ENCODE results near the gene SEC14L5.

DNA sequence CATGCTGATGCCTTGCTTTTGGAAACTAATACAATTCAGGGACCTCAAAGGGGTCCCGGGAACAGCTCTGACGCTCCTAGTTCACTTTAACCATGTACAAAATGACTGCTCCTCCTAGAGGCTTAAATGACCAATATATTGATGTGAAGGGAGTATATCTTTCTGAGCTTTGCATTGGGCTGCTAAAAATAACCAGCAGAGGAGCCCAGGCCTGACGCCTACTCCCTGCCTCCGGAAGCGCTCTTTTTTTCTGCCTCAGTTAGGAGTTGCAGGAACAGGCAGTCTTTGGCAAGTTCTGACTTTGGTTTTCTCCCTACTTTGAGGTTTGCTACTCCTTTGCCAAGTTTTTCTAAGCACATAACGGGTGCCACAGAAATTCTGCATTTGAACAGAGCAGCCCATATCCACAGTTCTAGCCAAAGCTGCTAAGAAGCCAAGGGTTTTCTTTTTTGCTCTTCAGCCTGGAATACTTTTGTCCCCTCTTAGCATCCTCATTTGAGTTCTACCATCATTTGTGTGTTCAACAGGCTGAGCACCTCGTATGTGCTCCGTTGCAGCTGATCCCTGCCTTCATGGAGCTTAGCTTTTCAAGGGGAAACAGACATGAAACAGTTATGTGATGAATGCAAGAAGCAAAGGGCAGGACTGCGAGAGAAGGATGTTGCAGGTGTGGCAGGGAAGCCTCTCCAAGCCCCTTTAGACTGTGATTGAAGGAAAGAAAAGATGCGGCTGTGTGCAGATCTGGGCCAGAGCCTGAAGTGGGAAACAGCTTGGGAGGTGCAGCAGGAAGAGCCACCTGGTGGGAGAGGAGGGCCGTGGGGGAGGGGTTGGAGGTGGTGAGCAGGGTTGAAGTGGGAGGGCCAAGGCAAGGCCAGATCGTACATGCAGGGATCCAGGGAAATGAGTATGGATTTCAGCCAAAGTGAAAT is 78.4 kb downstream of the SEC14L5 start:
- TF ChIP-seq, protein P1, sequence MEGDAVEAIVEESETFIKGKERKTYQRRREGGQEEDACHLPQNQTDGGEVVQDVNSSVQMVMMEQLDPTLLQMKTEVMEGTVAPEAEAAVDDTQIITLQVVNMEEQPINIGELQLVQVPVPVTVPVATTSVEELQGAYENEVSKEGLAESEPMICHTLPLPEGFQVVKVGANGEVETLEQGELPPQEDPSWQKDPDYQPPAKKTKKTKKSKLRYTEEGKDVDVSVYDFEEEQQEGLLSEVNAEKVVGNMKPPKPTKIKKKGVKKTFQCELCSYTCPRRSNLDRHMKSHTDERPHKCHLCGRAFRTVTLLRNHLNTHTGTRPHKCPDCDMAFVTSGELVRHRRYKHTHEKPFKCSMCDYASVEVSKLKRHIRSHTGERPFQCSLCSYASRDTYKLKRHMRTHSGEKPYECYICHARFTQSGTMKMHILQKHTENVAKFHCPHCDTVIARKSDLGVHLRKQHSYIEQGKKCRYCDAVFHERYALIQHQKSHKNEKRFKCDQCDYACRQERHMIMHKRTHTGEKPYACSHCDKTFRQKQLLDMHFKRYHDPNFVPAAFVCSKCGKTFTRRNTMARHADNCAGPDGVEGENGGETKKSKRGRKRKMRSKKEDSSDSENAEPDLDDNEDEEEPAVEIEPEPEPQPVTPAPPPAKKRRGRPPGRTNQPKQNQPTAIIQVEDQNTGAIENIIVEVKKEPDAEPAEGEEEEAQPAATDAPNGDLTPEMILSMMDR (IDR thresholded peaks at IDR 0.05 in 8 of 11, conservative IDR thresholded peaks at IDR 0.05 in 3 of 11): no peak
- TF ChIP-seq POLR2A (IDR thresholded peaks at IDR 0.05): no peak

All from spleen (tissue), 7 donors.